Skeletal muscle satellite cell (primary cell): Measurements from ENCODE around the gene MAPKAP1.

ENCODE experiments used
- H3K27me3 ChIP-seq: 2 replicates; pipeline ENCODE4 v1.7.0; 2013; ENCODE audit warnings: low read length; ENCODE audit not compliant: control insufficient read depth, insufficient read depth
- H3K36me3 ChIP-seq: 2 replicates; pipeline ENCODE4 v1.7.0; 2013; ENCODE audit warnings: mild to moderate bottlenecking, control low read depth, low read length; ENCODE audit not compliant: insufficient read depth
- H3K4me1 ChIP-seq: 2 replicates; pipeline ENCODE4 v1.7.0; 2013; ENCODE audit warnings: low read length; ENCODE audit not compliant: control insufficient read depth, insufficient read depth
- H3K4me2 ChIP-seq: 2 replicates; pipeline ENCODE4 v1.7.0; 2013; ENCODE audit warnings: mild to moderate bottlenecking, low read length
- H3K4me3 ChIP-seq: 2 replicates; pipeline ENCODE4 v1.7.0; 2013; ENCODE audit warnings: low read length
- H3K9ac ChIP-seq: 2 replicates; pipeline ENCODE4 v1.7.0; 2013; ENCODE audit warnings: mild to moderate bottlenecking, low read depth, low read length, moderate library complexity
- H3K9me3 ChIP-seq: replicated peaks from 2 replicates; pipeline ENCODE4 v1.7.0; 2013; ENCODE audit warnings: mild to moderate bottlenecking, control low read depth, low read length

MAPKAP1 gene

GRCh38 chr9:125529107-125529506, 177.9 kb downstream of the MAPKAP1 start:
- H3K4me1 ChIP-seq: peaks cover 17% of the 10 kb centered on the region
- H3K27me3 ChIP-seq: no peaks in the 10 kb centered on the region
- H3K9ac ChIP-seq: no peak overlapping the region
- H3K9me3 ChIP-seq: no peaks in the 10 kb centered on the region
- H3K36me3 ChIP-seq: no peaks in the 10 kb centered on the region
- no peak overlapping the region for H3K4me2 ChIP-seq
- H3K4me3 ChIP-seq: no peak overlapping the region

GRCh38 chr9:125527471-125528002, 179.5 kb downstream of the MAPKAP1 start:
- peaks cover 25% of the 10 kb centered on the region for H3K4me1 ChIP-seq
- H3K9ac ChIP-seq: no peak overlapping the region

GRCh38 chr9:125525921-125526631, 180.9 kb downstream of the MAPKAP1 start:
- H3K4me2 ChIP-seq: peak overlapping the region; percentile 26
- peaks cover 38% of the 10 kb centered on the region for H3K4me1 ChIP-seq
- no peaks in the 10 kb centered on the region for H3K9me3 ChIP-seq
- no peaks in the 10 kb centered on the region for H3K36me3 ChIP-seq
- H3K9ac ChIP-seq: no peak overlapping the region
- no peaks in the 10 kb centered on the region for H3K27me3 ChIP-seq
- no peak overlapping the region for H3K4me3 ChIP-seq

More at GRCh38 chr9:125527471-125528002, 179.5 kb downstream of the MAPKAP1 start:
- no peaks in the 10 kb centered on the region for H3K9me3 ChIP-seq
- H3K4me2 ChIP-seq: no peak overlapping the region
- no peaks in the 10 kb centered on the region for H3K27me3 ChIP-seq
- no peak overlapping the region for H3K4me3 ChIP-seq
- no peaks in the 10 kb centered on the region for H3K36me3 ChIP-seq

- no peaks in the 10 kb centered on the region for H3K27me3 ChIP-seq
- H3K4me3 ChIP-seq: no peak overlapping the region
- H3K36me3 ChIP-seq: peaks cover 6% of the 10 kb centered on the region
- H3K9me3 ChIP-seq: no peaks in the 10 kb centered on the region
- H3K4me2 ChIP-seq: no peak overlapping the region
- H3K4me1 ChIP-seq: peaks cover 48% of the 10 kb centered on the region
- H3K9ac ChIP-seq: no peak overlapping the region
These were observed 182.2 kb downstream of the MAPKAP1 start for GRCh38 chr9:125524583-125525355.

DNA sequence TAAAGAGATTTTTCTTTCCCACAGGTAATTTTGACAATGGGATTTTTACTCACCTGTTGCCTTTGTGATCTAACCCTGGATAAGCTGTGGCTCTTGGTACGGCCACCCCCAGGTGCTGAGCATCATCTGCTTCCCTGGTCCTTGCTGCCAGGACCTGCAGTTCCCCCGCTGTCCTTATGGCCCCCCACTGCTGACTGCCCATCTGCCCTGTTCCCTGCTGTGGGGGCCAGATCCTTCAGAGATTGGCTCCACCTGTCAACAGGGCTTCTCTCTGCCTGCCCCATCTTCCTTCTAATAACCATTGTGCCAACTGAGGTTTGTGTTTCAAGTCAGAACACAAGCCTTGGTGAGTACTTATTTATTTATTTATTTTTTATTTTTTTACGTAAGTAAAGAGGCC, 183.3 kb downstream of the MAPKAP1 start:
- H3K4me2 ChIP-seq: no peak overlapping the region
- H3K4me3 ChIP-seq: no peak overlapping the region
- H3K4me1 ChIP-seq: peaks cover 48% of the 10 kb centered on the region
- no peaks in the 10 kb centered on the region for H3K27me3 ChIP-seq
- no peak overlapping the region for H3K9ac ChIP-seq
- no peaks in the 10 kb centered on the region for H3K9me3 ChIP-seq
- peaks cover 6% of the 10 kb centered on the region for H3K36me3 ChIP-seq

GRCh38 chr9:125522328-125522725, 184.7 kb downstream of the MAPKAP1 start:
- Histone ChIP-seq H3K4me1 (peaks cover 48% of the 10 kb centered on the region), H3K4me2 (peak overlapping the region; percentile 79), H3K4me3 (peak overlapping the region; percentile 51), H3K9me3 (no peaks in the 10 kb centered on the region), H3K27me3 (no peaks in the 10 kb centered on the region), H3K36me3 (peaks cover 6% of the 10 kb centered on the region), H3K9ac (peak overlapping the region; percentile 75)

DNA sequence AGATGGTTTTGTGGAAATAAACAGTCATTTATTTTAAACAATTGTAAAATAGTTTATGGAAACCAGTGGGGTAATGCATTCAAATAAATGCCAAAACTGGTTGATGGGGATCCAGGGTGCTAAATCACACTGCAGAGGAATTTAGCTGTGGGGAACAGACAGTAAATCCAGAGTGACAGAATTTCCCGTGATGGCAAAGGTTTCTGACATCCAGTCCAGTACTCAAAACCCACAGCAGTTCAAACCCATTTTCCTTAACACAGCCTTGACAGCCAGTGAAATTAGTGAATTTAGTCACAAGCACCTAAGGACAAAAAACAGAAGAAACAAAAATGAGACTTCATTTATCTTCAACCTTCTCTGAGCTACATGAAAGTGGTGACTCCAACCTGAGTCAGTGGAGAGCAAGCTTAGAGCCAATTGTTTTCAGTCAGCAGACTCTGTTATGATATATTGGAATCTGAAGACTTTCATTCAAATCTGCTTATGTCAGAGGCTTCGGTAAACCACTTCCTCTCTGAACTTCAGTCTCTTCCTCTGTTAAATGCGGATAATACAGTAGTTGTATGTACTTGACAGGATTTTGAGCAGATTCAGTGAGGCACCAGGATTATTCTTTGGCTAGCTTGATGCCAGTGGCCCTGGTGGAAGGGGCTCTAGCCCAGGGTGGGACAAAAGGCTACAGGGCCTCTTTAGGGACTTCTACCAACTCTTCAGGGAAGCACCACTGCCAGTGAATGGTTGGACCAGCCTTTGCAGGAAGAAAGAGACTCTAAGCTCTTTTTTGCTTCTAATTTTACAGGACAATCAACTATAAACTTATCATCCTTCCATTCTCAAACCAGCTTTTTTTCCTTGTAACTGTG, 185.3 kb downstream of the MAPKAP1 start:
- H3K27me3 ChIP-seq: no peaks in the 10 kb centered on the region
- peak overlapping the region; percentile 51 for H3K4me3 ChIP-seq
- no peaks in the 10 kb centered on the region for H3K9me3 ChIP-seq
- peak overlapping the region; percentile 75 for H3K9ac ChIP-seq
- H3K4me2 ChIP-seq: peak overlapping the region; percentile 79
- peaks cover 48% of the 10 kb centered on the region for H3K4me1 ChIP-seq
- H3K36me3 ChIP-seq: peaks cover 6% of the 10 kb centered on the region

- H3K9ac ChIP-seq: no peak overlapping the region
- no peak overlapping the region for H3K4me2 ChIP-seq
- no peaks in the 10 kb centered on the region for H3K27me3 ChIP-seq
These were observed 187.3 kb downstream of the MAPKAP1 start for GRCh38 chr9:125519734-125520133.

DNA sequence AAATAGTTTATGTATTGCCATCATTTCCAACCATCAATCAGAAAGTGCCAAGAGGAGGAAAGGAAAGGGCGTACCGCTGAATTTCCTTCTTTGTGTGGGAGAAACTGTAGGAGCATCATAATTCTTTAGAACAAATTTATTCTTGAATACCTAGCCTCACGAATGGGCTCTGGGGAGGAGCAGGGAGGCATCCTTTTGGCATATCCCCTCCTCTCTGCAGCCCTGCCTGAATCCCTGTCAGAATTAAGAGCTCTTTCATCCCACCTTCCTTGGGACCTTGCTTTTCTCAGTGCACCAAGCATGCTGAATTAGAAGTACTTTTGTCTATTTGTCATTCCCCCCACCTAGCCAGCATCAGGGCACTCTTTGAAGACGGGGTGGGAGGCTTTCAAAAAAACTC, 189.4 kb downstream of the MAPKAP1 start:
- H3K9ac ChIP-seq: no peak overlapping the region
- H3K9me3 ChIP-seq: no peaks in the 10 kb centered on the region
- no peak overlapping the region for H3K4me3 ChIP-seq
- no peaks in the 10 kb centered on the region for H3K27me3 ChIP-seq
- peaks cover 38% of the 10 kb centered on the region for H3K4me1 ChIP-seq
- peaks cover 6% of the 10 kb centered on the region for H3K36me3 ChIP-seq
- no peak overlapping the region for H3K4me2 ChIP-seq

More at GRCh38 chr9:125519734-125520133, 187.3 kb downstream of the MAPKAP1 start:
- H3K36me3 ChIP-seq: peaks cover 6% of the 10 kb centered on the region
- peaks cover 35% of the 10 kb centered on the region for H3K4me1 ChIP-seq
- no peaks in the 10 kb centered on the region for H3K9me3 ChIP-seq
- no peak overlapping the region for H3K4me3 ChIP-seq

DNA sequence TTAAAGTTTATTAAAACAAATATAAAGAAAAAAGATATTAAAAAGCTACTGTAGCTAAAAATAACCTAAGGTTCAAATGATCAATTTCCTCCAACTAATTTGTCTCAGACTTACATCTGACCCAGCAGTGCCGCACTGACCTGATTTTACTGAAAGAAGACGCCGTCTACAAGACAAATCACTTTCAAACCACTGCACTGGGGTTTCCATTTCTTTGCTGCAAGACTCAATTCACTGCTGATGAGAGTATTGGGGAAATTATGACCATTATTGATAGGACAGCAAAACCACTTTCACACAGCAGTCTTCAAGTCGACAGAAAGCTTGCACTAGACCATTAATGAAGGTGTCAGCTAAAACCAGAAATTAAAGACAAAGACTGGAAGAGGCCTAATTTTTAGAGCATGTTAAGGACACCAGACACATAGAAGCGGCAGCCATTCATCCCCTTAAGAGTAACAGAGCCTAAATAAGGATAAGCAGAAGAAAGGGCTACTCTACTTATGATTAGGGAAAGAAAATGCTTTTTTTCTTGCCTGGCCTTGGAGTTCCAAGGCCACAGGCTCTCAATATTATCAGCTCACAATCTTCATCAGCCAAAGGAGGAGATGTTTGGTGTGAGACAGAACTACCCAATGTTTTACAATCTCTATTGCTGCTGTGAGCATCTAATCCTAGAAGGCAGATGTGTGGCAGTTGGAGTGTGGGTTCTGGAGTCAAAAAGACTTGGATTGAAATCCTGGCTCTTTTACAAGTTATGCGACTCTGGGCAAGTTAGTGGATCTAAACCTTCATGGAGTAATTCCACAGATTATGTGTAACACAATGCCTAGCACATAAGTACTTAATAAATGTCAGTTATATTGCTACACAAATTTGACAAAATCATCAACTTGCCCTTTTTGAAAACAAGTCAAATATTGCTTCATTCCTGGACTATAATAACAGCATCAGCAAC, 190.7 kb downstream of the MAPKAP1 start:
- H3K9me3 ChIP-seq: no peaks in the 10 kb centered on the region
- H3K36me3 ChIP-seq: peaks cover 6% of the 10 kb centered on the region
- H3K4me3 ChIP-seq: no peak overlapping the region
- peaks cover 36% of the 10 kb centered on the region for H3K4me1 ChIP-seq
- H3K4me2 ChIP-seq: no peak overlapping the region
- H3K27me3 ChIP-seq: no peaks in the 10 kb centered on the region
- H3K9ac ChIP-seq: no peak overlapping the region
